DOHH2 (cell line): ENCODE measurements around the gene ITPRID2.

Experiments used
- H3F3A ChIP-seq: fragments of 200-600 bp; sonication (generic), shearing (Covaris generic); 2 replicates; pipeline ENCODE4 v1.6.0; 2016; ENCODE audit warnings: antibody characterized with exemption, mild to moderate bottlenecking; ENCODE audit not compliant: control insufficient read depth, insufficient read depth
- H3K27ac ChIP-seq: fragments of 200-600 bp; sonication (generic); 2 replicates; pipeline ENCODE4 v1.5.1; 2014; ENCODE audit warnings: low read depth, mild to moderate bottlenecking, low read length, moderate library complexity
- H3K27me3 ChIP-seq: fragments of 200-600 bp; sonication (generic); 2 replicates; pipeline ENCODE4 v1.6.1; 2014; ENCODE audit warnings: mild to moderate bottlenecking, low read length, mixed read lengths; ENCODE audit not compliant: control insufficient read depth
- H3K36me3 ChIP-seq: fragments of 200-600 bp; sonication (generic); 2 replicates; pipeline ENCODE4 v1.6.1; 2014; ENCODE audit warnings: mild to moderate bottlenecking, low read length, moderate library complexity, mixed read lengths; ENCODE audit not compliant: control insufficient read depth
- H3K4me1 ChIP-seq: fragments of 200-600 bp; sonication (generic); 2 replicates; pipeline ENCODE4 v1.6.1; 2014; ENCODE audit warnings: mild to moderate bottlenecking, low read length, mixed read lengths; ENCODE audit not compliant: control insufficient read depth
- H3K4me2 ChIP-seq: fragments of 200-600 bp; sonication (generic); 2 replicates; pipeline ENCODE4 v1.6.0; 2014; ENCODE audit warnings: mild to moderate bottlenecking, low read length, moderate library complexity
- H3K4me3 ChIP-seq: fragments of 200-600 bp; sonication (generic); 2 replicates; pipeline ENCODE4 v1.5.1; 2014; ENCODE audit warnings: mild to moderate bottlenecking, low read length, mixed read lengths
- H3K79me2 ChIP-seq: fragments of 200-600 bp; sonication (generic); 2 replicates; pipeline ENCODE4 v1.6.1; 2014; ENCODE audit warnings: mild to moderate bottlenecking, low read length, mixed read lengths; ENCODE audit not compliant: control insufficient read depth
- H3K9me2 ChIP-seq: fragments of 200-600 bp; sonication (generic); replicated peaks from 2 replicates; pipeline ENCODE4 v1.6.1; 2014; ENCODE audit warnings: mild to moderate bottlenecking, low read length, mixed read lengths; ENCODE audit not compliant: control insufficient read depth
- H3K9me3 ChIP-seq: fragments of 200-600 bp; sonication (generic); 2 replicates; pipeline ENCODE4 v1.6.1; 2014; ENCODE audit warnings: antibody characterized with exemption, low read length, mixed read lengths; ENCODE audit not compliant: control insufficient read depth, insufficient read depth
- H4K20me1 ChIP-seq: fragments of 200-600 bp; sonication (generic); 2 replicates; pipeline ENCODE4 v1.6.0; 2014; ENCODE audit warnings: low read depth, mild to moderate bottlenecking, antibody characterized with exemption, low read length, moderate library complexity; ENCODE audit not compliant: control insufficient read depth, insufficient read depth
- CTCF ChIP-seq: fragments of 200-600 bp; sonication (generic); IDR thresholded peaks from one replicate; pipeline ENCODE4 v1.5.1; 2014; ENCODE audit warnings: antibody characterized with exemption, mild to moderate bottlenecking, low read depth, low read length; ENCODE audit not compliant: poor library complexity, severe bottlenecking
- EZH2phosphoT487 ChIP-seq: fragments of 200-600 bp; sonication (generic); IDR thresholded peaks from 2 replicates; pipeline ENCODE4 v1.6.1; 2017; ENCODE audit warnings: borderline replicate concordance, mild to moderate bottlenecking, antibody characterized with exemption, low read length, moderate library complexity, mixed read lengths

The ITPRID2 gene

GRCh38 chr2:181853696-181854095 lies 37.8 kb upstream of the ITPRID2 start:
- H3K9me2 ChIP-seq, result no peaks in the 10 kb centered on the region
- H3K9me3 ChIP-seq, result no peaks in the 10 kb centered on the region
- no peaks in the 10 kb centered on the region for H3K79me2 ChIP-seq
- H4K20me1 ChIP-seq, result no peaks in the 10 kb centered on the region
- peaks cover 15% of the 10 kb centered on the region for H3K4me1 ChIP-seq
- H3K27me3 ChIP-seq, result no peaks in the 10 kb centered on the region
- H3K4me2 ChIP-seq, result no peak overlapping the region
- H3K36me3 ChIP-seq, result no peaks in the 10 kb centered on the region
- no peaks in the 10 kb centered on the region for H3F3A ChIP-seq
- no peak overlapping the region for H3K27ac ChIP-seq
- no peak for TF ChIP-seq CTCF
- no peak for TF ChIP-seq EZH2phosphoT487
- H3K4me3 ChIP-seq, result no peak overlapping the region

- Histone ChIP-seq H3K79me2 (no peaks in the 10 kb centered on the region), H3K4me3 (no peak overlapping the region), H3K4me2 (no peak overlapping the region), H3K9me2 (no peaks in the 10 kb centered on the region), H3K27ac (no peak overlapping the region), H3K36me3 (no peaks in the 10 kb centered on the region), H3K9me3 (no peaks in the 10 kb centered on the region), H3K27me3 (no peaks in the 10 kb centered on the region), H3K4me1 (no peaks in the 10 kb centered on the region), H4K20me1 (no peaks in the 10 kb centered on the region), H3F3A (no peaks in the 10 kb centered on the region)
- no peak for TF ChIP-seq EZH2phosphoT487
These were observed 34.0 kb upstream of the ITPRID2 start for GRCh38 chr2:181857483-181857882.

GRCh38 chr2:181858600-181858999 lies 32.9 kb upstream of the ITPRID2 start:
- H4K20me1 ChIP-seq, result no peaks in the 10 kb centered on the region
- no peaks in the 10 kb centered on the region for H3K4me1 ChIP-seq
- H3K36me3 ChIP-seq, result no peaks in the 10 kb centered on the region
- no peaks in the 10 kb centered on the region for H3K79me2 ChIP-seq
- H3K4me2 ChIP-seq, result no peak overlapping the region
- no peaks in the 10 kb centered on the region for H3F3A ChIP-seq
- H3K9me3 ChIP-seq, result no peaks in the 10 kb centered on the region
- H3K27ac ChIP-seq, result no peak overlapping the region
- H3K9me2 ChIP-seq, result no peaks in the 10 kb centered on the region
- H3K4me3 ChIP-seq, result no peak overlapping the region
- H3K27me3 ChIP-seq, result no peaks in the 10 kb centered on the region
- no peak for TF ChIP-seq CTCF
- no peak for TF ChIP-seq EZH2phosphoT487

GRCh38 chr2:181859123-181859522 lies 32.4 kb upstream of the ITPRID2 start:
- Histone ChIP-seq H3K36me3 (no peaks in the 10 kb centered on the region), H3K4me2 (no peak overlapping the region), H3K9me2 (no peaks in the 10 kb centered on the region), H3K9me3 (no peaks in the 10 kb centered on the region), H3K79me2 (no peaks in the 10 kb centered on the region), H4K20me1 (no peaks in the 10 kb centered on the region), H3F3A (no peaks in the 10 kb centered on the region), H3K27ac (no peak overlapping the region), H3K4me1 (no peaks in the 10 kb centered on the region), H3K27me3 (no peaks in the 10 kb centered on the region), H3K4me3 (no peak overlapping the region)
- TF ChIP-seq EZH2phosphoT487 (no peak), CTCF (no peak)
